ENCODE measurements around the gene SLC25A47.

- TF ChIP-seq CTCF (IDR thresholded peaks at IDR 0.05; ENCODE audit: low read length) = no peak
- TF ChIP-seq EZH2 (optimal IDR thresholded peaks at IDR 0.05; ENCODE audit: low read depth, low read length) = no peak
- no peak for TF ChIP-seq EZH2phosphoT487 (IDR thresholded peaks at IDR 0.05; ENCODE audit: low read length)
Observed at GRCh38 chr14:100346306-100347091, 23.4 kb downstream of the SLC25A47 start.

All from MM.1S (cell line).